NCI-H345 treated with DMSO at 0.1 percent for 48 hours (cell line): ENCODE data around the gene TFB2M.
A peak's percentile ranks its signal among the peaks of the same experiment; 100 is the strongest.
"Not testable (repeated sequence)": the region's sequence is repeated elsewhere in the genome, so short reads cannot be mapped to it uniquely, and the experiment has no call there.

Source experiments
- DNase-seq: peaks from one replicate; lab custom pipeline; 2025; ENCODE audit not compliant: unreplicated experiment; lab: John Stamatoyannopoulos, UW

Gene TFB2M

GRCh38 chr1:246583056-246583440, 17.0 kb upstream of the TFB2M start:
- no peak for DNase-seq

- DNase-seq: no peak
These were observed 16.4 kb upstream of the TFB2M start for GRCh38 chr1:246582301-246583055.

GRCh38 chr1:246580497-246581370, 14.7 kb upstream of the TFB2M start:
- DNase-seq: no peak

GRCh38 chr1:246579818-246580217, 13.8 kb upstream of the TFB2M start:
- DNase-seq: no peak

GRCh38 chr1:246577720-246578106, 11.7 kb upstream of the TFB2M start:
- DNase-seq: no peak

- no peak for DNase-seq
These were observed 11.1 kb upstream of the TFB2M start for GRCh38 chr1:246577082-246577719.

GRCh38 chr1:246576709-246577032, 10.6 kb upstream of the TFB2M start:
- DNase-seq: no peak

- DNase-seq: no peak
These were observed 7.4 kb upstream of the TFB2M start for GRCh38 chr1:246573491-246573890.

- DNase-seq: no peak
These were observed 6.7 kb upstream of the TFB2M start for GRCh38 chr1:246572785-246573184.

GRCh38 chr1:246571953-246572352, 5.9 kb upstream of the TFB2M start:
- DNase-seq: no peak

- not testable (repeated sequence) for DNase-seq
These were observed 5.2 kb upstream of the TFB2M start for GRCh38 chr1:246571309-246571708.

- peak; percentile 45 for DNase-seq
These were observed 3.5 kb upstream of the TFB2M start for GRCh38 chr1:246569248-246570238.

GRCh38 chr1:246567646-246568235, 1.7 kb upstream of the TFB2M start:
- no peak for DNase-seq

- DNase-seq: peak; percentile 20
These were observed 968 bp upstream of the TFB2M start for GRCh38 chr1:246566813-246567645.

GRCh38 chr1:246565751-246566127, 322 bp downstream of the TFB2M start:
- DNase-seq: no peak

- no peak for DNase-seq
These were observed 966 bp downstream of the TFB2M start for GRCh38 chr1:246564839-246565750.

- not testable (repeated sequence) for DNase-seq
These were observed 5.2 kb downstream of the TFB2M start for GRCh38 chr1:246560833-246561232.

- DNase-seq: no peak
These were observed 6.8 kb downstream of the TFB2M start for GRCh38 chr1:246559310-246559709.
